GM18870 (cell line): ENCODE results near the gene KRT86.
"Not testable (repeated sequence)": the region's sequence is repeated elsewhere in the genome, so short reads cannot be mapped to it uniquely, and the experiment has no call there.

Experiments
- ATAC-seq: cut with Tn5 transposase; IDR thresholded peaks from one replicate; pipeline ENCODE4 v1.9.1; 2021; ENCODE audit warnings: moderate library complexity; ENCODE audit not compliant: unreplicated experiment

The KRT86 gene

GRCh38 chr12:52312086-52312485, 37.6 kb downstream of the KRT86 start:
- no peak for ATAC-seq

GRCh38 chr12:52313461-52313860, 39.0 kb downstream of the KRT86 start:
- ATAC-seq: no peak

GRCh38 chr12:52313926-52314325, 39.5 kb downstream of the KRT86 start:
- ATAC-seq: no peak

GRCh38 chr12:52314511-52314910, 40.1 kb downstream of the KRT86 start:
- no peak for ATAC-seq

- not testable (repeated sequence) for ATAC-seq
These were observed 41.3 kb downstream of the KRT86 start for GRCh38 chr12:52315721-52316120.

GRCh38 chr12:52316290-52316689, 41.8 kb downstream of the KRT86 start:
- ATAC-seq: no peak

GRCh38 chr12:52316701-52317100, 42.3 kb downstream of the KRT86 start:
- ATAC-seq: no peak

GRCh38 chr12:52317468-52318052, 43.1 kb downstream of the KRT86 start:
- no peak for ATAC-seq

- no peak for ATAC-seq
These were observed 44.0 kb downstream of the KRT86 start for GRCh38 chr12:52318241-52318990.

- ATAC-seq: no peak
These were observed 44.7 kb downstream of the KRT86 start for GRCh38 chr12:52319097-52319496.

- no peak for ATAC-seq
These were observed 46.4 kb downstream of the KRT86 start, which contains the start of gene KRT83 for GRCh38 chr12:52320784-52321400. TSS of gene KRT83 (minus strand) at chr12:52321398. CDS start at chr12:52321335, 63 bp downstream.

- ATAC-seq: no peak
These were observed 47.0 kb downstream of the KRT86 start for GRCh38 chr12:52321418-52321817.

GRCh38 chr12:52322069-52322468, 47.6 kb downstream of the KRT86 start:
- no peak for ATAC-seq

- no peak for ATAC-seq
These were observed 48.6 kb downstream of the KRT86 start for GRCh38 chr12:52323001-52323400.

- no peak for ATAC-seq
These were observed 49.1 kb downstream of the KRT86 start for GRCh38 chr12:52323416-52324152.

GRCh38 chr12:52324153-52324444, 49.7 kb downstream of the KRT86 start:
- ATAC-seq: no peak

- ATAC-seq: peak; percentile 91
These were observed 52.8 kb downstream of the KRT86 start for GRCh38 chr12:52327052-52327829.

- ATAC-seq: no peak
These were observed 53.5 kb downstream of the KRT86 start for GRCh38 chr12:52327830-52328500.

GRCh38 chr12:52331039-52331438, 56.6 kb downstream of the KRT86 start:
- no peak for ATAC-seq

- no peak for ATAC-seq
These were observed 57.4 kb downstream of the KRT86 start for GRCh38 chr12:52331833-52332232.
